ENCODE data around the gene NOS1. TPM values are rescaled to one million over a fixed set of nuclear protein-coding genes. Genes with fewer than 3 reads are reported as not detected.

The NOS1 gene
- not detected in 2 replicates for total RNA-seq

GRCh38 chr12:117361347-117361751, at the start of gene NOS1:
Gene NOS1, minus strand, starts transcription at chr12:117361626. Its CDS starts 30,557 bp downstream, at chr12:117331069.

GRCh38 chr12:117190210-117190781, 171.1 kb downstream of the NOS1 start, which contains the start of gene FBXO21:
Gene FBXO21, minus strand, starts transcription at chr12:117190470. Its CDS starts 14 bp downstream, at chr12:117190456.

Other genes starting within 250 kb of the NOS1 start
- 53.5 and 122 TPM in 2 replicates for gene FBXO21, start 171.2 kb downstream of the NOS1 start, total RNA-seq